Measurements from ENCODE around the gene DBF4B. TPM values are rescaled to one million over a fixed set of nuclear protein-coding genes. Genes with fewer than 3 reads are reported as not detected.
A peak's percentile ranks its signal among the peaks of the same experiment; 100 is the strongest.

The DBF4B gene
- total and polyA plus RNA-seq, 2 of the 13 experiments (the other 11 are each of a cell fraction or from before 2014, with no cell fraction given), result 11.7 to 13.2 TPM

DNA sequence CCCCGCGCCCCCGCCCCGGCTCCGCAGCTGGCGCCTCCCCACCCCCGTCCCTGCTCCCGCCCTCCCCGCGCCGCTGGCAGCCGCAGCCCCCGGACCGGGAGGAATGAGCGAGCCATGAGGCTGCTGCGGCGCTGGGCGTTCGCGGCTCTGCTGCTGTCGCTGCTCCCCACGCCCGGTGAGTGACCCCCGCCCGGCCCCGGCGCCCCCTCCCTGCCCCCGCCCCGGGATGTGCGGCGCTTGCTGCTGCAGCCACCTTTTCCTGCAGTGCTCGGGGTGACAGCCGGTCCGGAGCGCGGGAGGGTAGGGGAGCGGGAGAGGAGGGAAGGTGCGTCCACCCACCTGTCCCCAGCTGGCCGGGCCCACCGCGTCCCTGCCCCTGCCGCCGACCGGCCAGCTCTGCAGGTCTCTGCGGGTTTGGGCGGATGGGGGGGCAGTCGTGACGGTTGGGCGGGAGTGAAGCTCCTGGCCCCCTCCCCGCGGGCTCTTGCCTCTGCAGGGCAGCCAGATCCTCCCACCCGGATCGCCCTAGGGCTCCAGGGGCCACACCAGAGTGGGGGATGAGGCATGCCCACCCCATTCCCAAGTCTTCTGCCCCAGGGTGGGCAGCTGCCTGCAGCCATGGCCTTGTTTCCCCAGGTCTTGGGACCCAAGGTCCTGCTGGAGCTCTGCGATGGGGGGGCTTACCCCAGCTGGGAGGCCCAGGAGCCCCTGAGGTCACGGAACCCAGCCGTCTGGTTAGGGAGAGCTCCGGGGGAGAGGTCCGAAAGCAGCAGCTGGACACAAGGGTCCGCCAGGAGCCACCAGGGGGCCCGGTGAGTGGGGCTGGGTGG, 50.8 kb downstream of the DBF4B start:
- FAIRE-seq, result no peak
- no peak overlapping the region for H2AFZ ChIP-seq (ENCODE audit: low read length)
- peaks cover 18% of the 10 kb centered on the region for H3K4me1 ChIP-seq (ENCODE audit: insufficient read depth, low read length)
- BruUV-seq (replicated peaks), result no TSS peak
- no peaks in the 10 kb centered on the region for H3K36me3 ChIP-seq (replicated peaks in 1 of 2; ENCODE audit: control insufficient read depth in 1 of 2, insufficient read depth in 2 of 2, low read length in 2 of 2)
- H3K79me2 ChIP-seq (ENCODE audit: insufficient read depth, low read length), result no peaks in the 10 kb centered on the region
- CTCF ChIA-PET (ENCODE audit: low intra/inter-chr PET ratio, low total read pairs), result no interaction called here
- peak overlapping the region; percentile 37 to 74 (median 59) for H3K4me3 ChIP-seq (replicated peaks in 1 of 3; ENCODE audit: insufficient read depth in 1 of 3, low read depth in 2 of 3, low read length in 3 of 3)
- no peaks in the 10 kb centered on the region for H4K20me1 ChIP-seq (ENCODE audit: insufficient read depth, low read length)
- no peak for DNase-seq (ENCODE audit: low spot score)
- intact Hi-C loops (cut with micrococcal nuclease; ENCODE audit: unreplicated experiment), result no loop called here
- no peak overlapping the region for H3K27ac ChIP-seq (ENCODE audit: extremely low read length, insufficient read depth, low read length)
- peak overlapping the region; percentile 80 for H3K4me2 ChIP-seq (ENCODE audit: low read depth, low read length)
- POLR2A ChIA-PET, result no interaction called here
- no peaks in the 10 kb centered on the region for H3K9me3 ChIP-seq (ENCODE audit: low read length)
- in situ Hi-C loops (cut with HindIII; ENCODE audit: extremely low pct_ligation_motif_present, low pct_unique_long_range_greater_than_20kb), result no loop called here
- 10% methylated on average over 19 of the region's 60 CpGs for WGBS (ENCODE audit: low lambda C conversion rate)
- ATAC-seq, result peak; percentile 58
- no peak overlapping the region for H3K9ac ChIP-seq (ENCODE audit: insufficient read depth, low read depth, low read length)
- peaks cover 21 to 51% of the 10 kb centered on the region in 2 experiments for H3K27me3 ChIP-seq (ENCODE audit: control insufficient read depth in 1 of 2, insufficient read depth in 2 of 2, low read length in 2 of 2)
- TF ChIP-seq ISX (CRISPR knock-in tag; conservative IDR thresholded peaks at IDR 0.05) (no peak), GABPB1 (CRISPR knock-in tag; IDR thresholded peaks at IDR 0.05) (peak; percentile 30; the same call in 1 of the 2 replicates), EED (CRISPR knock-in tag; IDR thresholded peaks at IDR 0.05) (peak; percentile 70; the same call in 1 of the 2 replicates), ZNF773 (CRISPR knock-in tag; IDR thresholded peaks at IDR 0.05; ENCODE audit: borderline replicate concordance) (0 out of 2 replicates have a peak, but pooled peaks have one; percentile 18), CBX5 (CRISPR knock-in tag; IDR thresholded peaks at IDR 0.05; ENCODE audit: borderline replicate concordance) (no peak), ZBTB3 (CRISPR knock-in tag; IDR thresholded peaks at IDR 0.05; ENCODE audit: borderline replicate concordance, low read depth) (no peak), PCBP1 (IDR thresholded peaks at IDR 0.05; ENCODE audit: borderline replicate concordance, low read depth, low read length) (0 out of 2 replicates have a peak, but pooled peaks have one; percentile 75), MEIS2 (CRISPR knock-in tag; IDR thresholded peaks at IDR 0.05) (0 out of 2 replicates have a peak, but pooled peaks have one; percentile 52), ZNF672 (CRISPR knock-in tag; IDR thresholded peaks at IDR 0.05) (no peak), HIVEP1 (CRISPR knock-in tag; IDR thresholded peaks at IDR 0.05) (0 out of 2 replicates have a peak, but pooled peaks have one; percentile 20), ZSCAN31 (CRISPR knock-in tag; IDR thresholded peaks at IDR 0.05; ENCODE audit: low read depth) (0 out of 2 replicates have a peak, but pooled peaks have one; percentile 60), YEATS4 (CRISPR knock-in tag; IDR thresholded peaks at IDR 0.05; ENCODE audit: borderline replicate concordance) (0 out of 2 replicates have a peak, but pooled peaks have one; percentile 26), FOSL2 (CRISPR knock-in tag; IDR thresholded peaks at IDR 0.05) (0 out of 2 replicates have a peak, but pooled peaks have one; percentile 13), NFRKB (IDR thresholded peaks at IDR 0.05) (no peak), SRF (IDR thresholded peaks at IDR 0.05; ENCODE audit: low read depth, low read length) (no peak), GTF3A (CRISPR knock-in tag; conservative IDR thresholded peaks at IDR 0.05) (no peak), ZSCAN12 (CRISPR knock-in tag; IDR thresholded peaks at IDR 0.05) (no peak), SALL1 (CRISPR knock-in tag; IDR thresholded peaks at IDR 0.05) (peak; percentile 11; the same call in 1 of the 2 replicates), ZNF570 (CRISPR knock-in tag; IDR thresholded peaks at IDR 0.05; ENCODE audit: borderline replicate concordance) (no peak), NCOR1 (IDR thresholded peaks at IDR 0.05; ENCODE audit: borderline replicate concordance, low read length) (no peak), ETV5 (CRISPR knock-in tag; IDR thresholded peaks at IDR 0.05; ENCODE audit: borderline replicate concordance) (no peak), ZNF772 (CRISPR knock-in tag; IDR thresholded peaks at IDR 0.05) (peak; percentile 31; the same call in 1 of the 2 replicates), ZNF777 (CRISPR knock-in tag; IDR thresholded peaks at IDR 0.05) (peak; percentile 79), KLF16 (CRISPR knock-in tag; IDR thresholded peaks at IDR 0.05) (peak in 1 of 2 experiments; percentile 29; a peak in 1 of 4 replicates)
- TF ChIP-seq, protein P1, sequence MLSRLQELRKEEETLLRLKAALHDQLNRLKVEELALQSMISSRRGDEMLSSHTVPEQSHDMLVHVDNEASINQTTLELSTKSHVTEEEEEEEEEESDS (CRISPR knock-in tag; IDR thresholded peaks at IDR 0.05; ENCODE audit: borderline replicate concordance), result no peak

Data from HepG2 (cell line).